HepG2 (cell line): ENCODE results near the gene DAB2IP. TPM values are rescaled to one million over a fixed set of nuclear protein-coding genes. Genes with fewer than 3 reads are reported as not detected.
A peak's percentile ranks its signal among the peaks of the same experiment; 100 is the strongest.

Experiments used
- ATF3 ChIP-seq: sonication (generic); formaldehyde crosslinking; IDR thresholded peaks from 2 replicates; pipeline ENCODE4 v1.4.0; 2020; ENCODE audit warnings: missing genetic modification reagents
- ATRX ChIP-seq: sonication (generic); formaldehyde crosslinking; IDR thresholded peaks from 2 replicates; pipeline ENCODE4 v1.4.0; 2020; ENCODE audit warnings: missing genetic modification reagents, borderline replicate concordance
- BCLAF1 ChIP-seq: fragments of 450-650 bp; IDR thresholded peaks from 2 replicates; pipeline ENCODE4 v1.6.1; 2017; ENCODE audit warnings: mild to moderate bottlenecking
- DNMT3B ChIP-seq: conservative IDR thresholded peaks from 2 replicates; pipeline ENCODE4 v1.6.1; 2016; ENCODE audit warnings: missing biosample characterization, control low read depth
- ELK4 ChIP-seq: sonication (generic); formaldehyde crosslinking; IDR thresholded peaks from 2 replicates; pipeline ENCODE4 v1.9.0; 2021; ENCODE audit warnings: missing genetic modification reagents, borderline replicate concordance
- ETV5 ChIP-seq: IDR thresholded peaks from 2 replicates; pipeline ENCODE4 v1.6.1; 2018; ENCODE audit warnings: missing biosample characterization, missing genetic modification reagents, inconsistent platforms, borderline replicate concordance
- FOSL2 ChIP-seq: sonication (generic); formaldehyde crosslinking; IDR thresholded peaks from 2 replicates; pipeline ENCODE4 v1.4.0; 2020; ENCODE audit warnings: missing genetic modification reagents
- HCFC1 ChIP-seq: fragments of 150-350 bp; IDR thresholded peaks from 2 replicates; pipeline ENCODE4 v1.6.1; 2014; ENCODE audit warnings: low read depth, low read length
- HIVEP1 ChIP-seq: sonication (generic); formaldehyde crosslinking; IDR thresholded peaks from 2 replicates; pipeline ENCODE4 v1.4.0; 2020; ENCODE audit warnings: mild to moderate bottlenecking, missing genetic modification reagents
- HNRNPLL ChIP-seq: fragments of 200-400 bp; formaldehyde crosslinking; IDR thresholded peaks from 2 replicates; pipeline ENCODE4 v1.6.1; 2017; ENCODE audit warnings: mild to moderate bottlenecking, low read depth, low read length; ENCODE audit not compliant: poor library complexity, severe bottlenecking
- KDM1A ChIP-seq: IDR thresholded peaks from 2 replicates; pipeline ENCODE4 v1.6.1; 2016; ENCODE audit warnings: missing compliant biosample characterization
- NPAS2 ChIP-seq: sonication (generic); formaldehyde crosslinking; IDR thresholded peaks from 2 replicates; pipeline ENCODE4 v1.8.0; 2022; ENCODE audit warnings: mild to moderate bottlenecking, missing genetic modification reagents, borderline replicate concordance
- PHF5A ChIP-seq: IDR thresholded peaks from one replicate; pipeline ENCODE4 v1.6.1; 2018; ENCODE audit warnings: low read depth, missing genetic modification reagents; ENCODE audit not compliant: unreplicated experiment
- SP1 ChIP-seq, 2 experiments: fragments of 450-650 bp in 1 of 2; sonication (generic) in 1 of 2; formaldehyde crosslinking in 1 of 2; IDR thresholded peaks; 2 replicates each; pipeline versions ENCODE4 v1.4.0 to v1.6.1; 2016 to 2020; ENCODE audit warnings: missing genetic modification reagents in 1 of 2
- SP5 ChIP-seq: IDR thresholded peaks from 2 replicates; pipeline ENCODE4 v1.6.1; 2016; ENCODE audit warnings: low read depth, borderline replicate concordance
- SSRP1 ChIP-seq: IDR thresholded peaks from 2 replicates; pipeline ENCODE4 v1.6.1; 2016; ENCODE audit warnings: control low read depth
- TAF15 ChIP-seq: fragments of 200-400 bp; formaldehyde crosslinking; IDR thresholded peaks from one replicate; pipeline ENCODE4 v1.6.1; 2018; ENCODE audit warnings: mild to moderate bottlenecking, low read depth, low read length; ENCODE audit not compliant: poor library complexity, severe bottlenecking
- ZBTB21 ChIP-seq: sonication (generic); formaldehyde crosslinking; IDR thresholded peaks from 2 replicates; pipeline ENCODE4 v1.4.0; 2020; ENCODE audit warnings: missing genetic modification reagents
- ZFP91 ChIP-seq: sonication (generic); formaldehyde crosslinking; IDR thresholded peaks from 2 replicates; pipeline ENCODE4 v1.9.0; 2022; ENCODE audit warnings: missing genetic modification reagents, mild to moderate bottlenecking, borderline replicate concordance
- ZNF251 ChIP-seq: sonication (generic); formaldehyde crosslinking; IDR thresholded peaks from 2 replicates; pipeline ENCODE4 v1.9.0; 2021; ENCODE audit warnings: mild to moderate bottlenecking, missing genetic modification reagents
- ZNF281 ChIP-seq: sonication (generic); formaldehyde crosslinking; IDR thresholded peaks from 2 replicates; pipeline ENCODE4 v1.4.0; 2020; ENCODE audit warnings: missing genetic modification reagents, borderline replicate concordance
- polyA plus RNA-seq, 8 experiments: library from polyadenylated mRNA; depleted of rRNA in 3 of 8; stranded (reverse) in 7 of 8; unstranded in 1 of 8; fragments of >200 nt; fragmentation: Illumina TruSeq in 4 of 8; extraction: Trizol in 4 of 8; gene quantifications; 2 replicates each; pipeline versions ENCODE4 v1.2.1 to v1.2.3, GENCODE V29; 2011 to 2016; ENCODE audit warnings: low read depth in 4 of 8, missing spikeins in 1 of 8, mixed read lengths in 1 of 8; ENCODE audit not compliant: insufficient read depth in 1 of 8
- total RNA-seq, 5 experiments: library from RNA; depleted of rRNA; stranded (reverse); fragments of >200 nt; fragmentation: Illumina TruSeq; extraction: Trizol; gene quantifications; 2 replicates each; pipeline ENCODE4 v1.2.3, GENCODE V29; 2016; ENCODE audit warnings: low read depth in 1 of 5

DAB2IP gene
- total and polyA plus RNA-seq, 2 of the 13 experiments (the other 11 are each of a cell fraction or from before 2014, with no cell fraction given) = 25.3 to 37.9 TPM

- TF ChIP-seq ZNF281 (CRISPR knock-in tag) (no peak), HIVEP1 (CRISPR knock-in tag) (no peak), TAF15 (no peak), BCLAF1 (no peak), PHF5A (no peak), ETV5 (CRISPR knock-in tag) (no peak), SP5 (CRISPR knock-in tag) (no peak), ZNF251 (no peak), ZFP91 (no peak), FOSL2 (CRISPR knock-in tag) (peak; percentile 95), NPAS2 (CRISPR knock-in tag) (no peak), ZBTB21 (CRISPR knock-in tag) (no peak), SSRP1 (CRISPR knock-in tag) (no peak), SP1 (IDR thresholded peaks at IDR 0.05) (no peak), SP1 (CRISPR knock-in tag; IDR thresholded peaks at IDR 0.05) (no peak), HCFC1 (no peak), ELK4 (CRISPR knock-in tag) (no peak), KDM1A (CRISPR knock-in tag) (no peak), ATF3 (CRISPR knock-in tag) (peak; percentile 53; the same call in 1 of the 2 replicates), ATRX (CRISPR knock-in tag) (no peak), DNMT3B (CRISPR knock-in tag) (no peak), HNRNPLL (no peak)
Observed at GRCh38 chr9:121692606-121693387, 41.4 kb downstream of the DAB2IP start (continued).
